Testis (tissue), 3 donors: ENCODE measurements around the gene NAV3. TPM values are rescaled to one million over a fixed set of nuclear protein-coding genes. Genes with fewer than 3 reads are reported as not detected.

Source experiments
- DNase-seq: peaks from one replicate; pipeline ENCODE4 v3.0.0-alpha.2; 2019
- H3K27ac ChIP-seq, 2 donors: fragments of 200-600 bp; sonication (generic); one replicate each; pipeline ENCODE4 v1.5.1; 2019
- H3K27me3 ChIP-seq: fragments of 200-600 bp; sonication (generic); one replicate; pipeline ENCODE4 v1.5.1; 2019
- H3K36me3 ChIP-seq: fragments of 200-600 bp; sonication (generic); one replicate; pipeline ENCODE4 v1.5.1; 2017; ENCODE audit warnings: low read depth; ENCODE audit errors: missing control alignments
- H3K4me1 ChIP-seq: fragments of 200-600 bp; sonication (generic); one replicate; pipeline ENCODE4 v1.5.1; 2019
- H3K4me3 ChIP-seq, 2 donors: fragments of 200-600 bp; sonication (generic); one replicate each; pipeline ENCODE4 v1.5.1; 2017 to 2019
- H3K9me3 ChIP-seq: fragments of 200-600 bp; sonication (generic); one replicate; pipeline ENCODE4 v1.5.1; 2017
- POLR2A ChIP-seq: fragments of 450-650 bp; IDR thresholded peaks from one replicate; pipeline ENCODE4 v1.6.1; 2017; ENCODE audit warnings: antibody characterized with exemption, mild to moderate bottlenecking, moderate library complexity
- WGBS, 2 donors: methylation state at CpG; one replicate each; pipeline ENCODE4 v1.1.5; 2018; 5-methylcytosine and 5-hydroxymethylcytosine counted together
- intact Hi-C: fragments of 100-400 bp; cut with DNase I; formaldehyde crosslinking; loops from one replicate; pipeline ENCODE4 v1.15.1; 2023; ENCODE audit warnings: low total_unique reads
- polyA plus RNA-seq: library from polyadenylated mRNA; stranded (reverse); fragments of 350-450 nt; fragmentation: Illumina TruSeq; extraction: RNeasy Lipid Tissue Mini Kit (QIAGEN cat#74804); gene quantifications from one replicate; pipeline ENCODE4 v1.2.3, GENCODE V29; 2014; ENCODE audit warnings: low read depth, low replicate concordance; ENCODE audit not compliant: insufficient read depth
- total RNA-seq, 2 donors: library from RNA; depleted of rRNA; stranded (reverse); fragments of >200 nt; gene quantifications; one replicate each; pipeline ENCODE4 v1.2.3, GENCODE V29; 2016
- TF ChIP-seq, protein P1 (sequence below), 3 experiments: fragments of 450-650 bp in 2 of 3; fragments of 200-600 bp in 1 of 3; sonication (generic) in 1 of 3; IDR thresholded peaks; one replicate each; pipeline ENCODE4 v1.5.1; 2016 to 2019; ENCODE audit warnings: antibody characterized with exemption in 3 of 3, mild to moderate bottlenecking in 2 of 3, moderate library complexity in 1 of 3

Gene NAV3
- total and polyA plus RNA-seq, 3 donors from 2014 or later, result 6.4 to 21.9 (median 20.0) TPM

DNA sequence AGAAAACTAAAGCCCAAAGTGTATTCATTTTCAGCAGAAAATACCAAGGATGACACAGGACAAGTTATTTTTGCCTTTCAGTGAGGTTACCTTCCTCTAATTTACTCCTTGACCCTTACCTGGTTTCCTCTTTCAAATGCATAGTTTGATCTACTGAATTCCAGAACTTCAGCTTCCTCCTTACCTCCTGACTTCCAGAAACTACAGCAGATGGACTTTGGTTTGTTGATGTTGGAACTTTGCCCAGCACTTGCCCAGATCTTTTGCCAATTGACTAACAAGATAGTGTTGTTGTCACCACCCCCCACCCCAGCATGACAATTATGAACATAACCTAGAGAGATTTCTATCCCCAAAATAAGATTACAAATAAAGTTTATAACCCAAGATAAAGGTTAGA is 63.2 kb downstream of the NAV3 start:
- Histone ChIP-seq H3K4me3 (no peak overlapping the region), H3K27ac (no peak overlapping the region), H3K4me1 (no peaks in the 10 kb centered on the region), H3K9me3 (no peaks in the 10 kb centered on the region), H3K36me3 (no peaks in the 10 kb centered on the region), H3K27me3 (no peaks in the 10 kb centered on the region)
- intact Hi-C loops, result no loop called here
- no peak for TF ChIP-seq POLR2A
- TF ChIP-seq, protein P1, sequence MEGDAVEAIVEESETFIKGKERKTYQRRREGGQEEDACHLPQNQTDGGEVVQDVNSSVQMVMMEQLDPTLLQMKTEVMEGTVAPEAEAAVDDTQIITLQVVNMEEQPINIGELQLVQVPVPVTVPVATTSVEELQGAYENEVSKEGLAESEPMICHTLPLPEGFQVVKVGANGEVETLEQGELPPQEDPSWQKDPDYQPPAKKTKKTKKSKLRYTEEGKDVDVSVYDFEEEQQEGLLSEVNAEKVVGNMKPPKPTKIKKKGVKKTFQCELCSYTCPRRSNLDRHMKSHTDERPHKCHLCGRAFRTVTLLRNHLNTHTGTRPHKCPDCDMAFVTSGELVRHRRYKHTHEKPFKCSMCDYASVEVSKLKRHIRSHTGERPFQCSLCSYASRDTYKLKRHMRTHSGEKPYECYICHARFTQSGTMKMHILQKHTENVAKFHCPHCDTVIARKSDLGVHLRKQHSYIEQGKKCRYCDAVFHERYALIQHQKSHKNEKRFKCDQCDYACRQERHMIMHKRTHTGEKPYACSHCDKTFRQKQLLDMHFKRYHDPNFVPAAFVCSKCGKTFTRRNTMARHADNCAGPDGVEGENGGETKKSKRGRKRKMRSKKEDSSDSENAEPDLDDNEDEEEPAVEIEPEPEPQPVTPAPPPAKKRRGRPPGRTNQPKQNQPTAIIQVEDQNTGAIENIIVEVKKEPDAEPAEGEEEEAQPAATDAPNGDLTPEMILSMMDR (IDR thresholded peaks at IDR 0.05), result no peak
- DNase-seq, result no peak

DNA sequence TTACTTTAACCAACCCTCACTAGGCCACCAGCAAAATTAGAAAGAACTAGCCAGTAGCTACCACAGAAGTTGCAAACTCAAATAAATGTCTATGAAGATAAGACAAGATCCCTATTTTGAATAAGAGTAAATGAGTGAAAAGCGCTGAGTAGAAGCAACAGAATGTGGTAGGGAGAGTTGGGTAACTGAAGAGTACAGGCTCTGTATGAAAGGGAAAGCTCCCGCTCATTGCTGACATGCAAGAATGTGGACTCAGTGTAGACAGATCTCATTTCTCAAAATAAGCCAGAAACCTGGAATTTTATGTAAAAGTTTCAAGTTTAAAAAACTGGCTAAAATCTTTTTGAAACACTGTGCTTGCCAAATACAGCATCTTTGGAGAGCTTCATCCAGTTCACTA is 63.9 kb downstream of the NAV3 start:
- 88 to 92% methylated on average over 2 of the region's 2 CpGs for WGBS, 2 donors
- Histone ChIP-seq H3K36me3 (no peaks in the 10 kb centered on the region), H3K27me3 (no peaks in the 10 kb centered on the region), H3K27ac (no peak overlapping the region), H3K9me3 (no peaks in the 10 kb centered on the region), H3K4me1 (no peaks in the 10 kb centered on the region), H3K4me3 (no peak overlapping the region)
- no peak for DNase-seq
- TF ChIP-seq POLR2A, result no peak
- TF ChIP-seq, protein P1 (IDR thresholded peaks at IDR 0.05), result no peak
- intact Hi-C loops, result no loop called here

DNA sequence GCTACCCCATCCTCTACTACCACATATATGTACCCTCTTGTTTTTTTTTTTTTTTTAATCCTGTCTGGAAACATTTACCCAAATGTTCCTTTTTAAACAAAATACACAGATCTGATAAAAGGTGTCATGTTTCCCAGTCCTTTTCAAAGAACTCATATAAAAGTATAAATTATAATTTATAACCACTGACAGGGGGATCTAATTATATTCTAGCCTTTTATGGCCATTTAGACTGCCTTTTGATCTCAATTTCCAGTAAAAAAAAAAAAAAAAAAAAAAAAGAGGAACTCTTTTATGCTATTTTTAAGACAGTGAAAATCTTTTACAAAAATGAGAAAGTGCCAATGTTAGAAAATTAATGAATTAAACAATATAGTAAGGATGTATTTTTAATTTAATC is 65.0 kb downstream of the NAV3 start:
- DNase-seq, result no peak
- Histone ChIP-seq H3K4me3 (no peak overlapping the region), H3K27me3 (no peaks in the 10 kb centered on the region), H3K9me3 (no peaks in the 10 kb centered on the region), H3K36me3 (no peaks in the 10 kb centered on the region), H3K27ac (no peak overlapping the region), H3K4me1 (no peaks in the 10 kb centered on the region)
- TF ChIP-seq, protein P1 (IDR thresholded peaks at IDR 0.05), result no peak
- no peak for TF ChIP-seq POLR2A
- intact Hi-C loops, result no loop called here

DNA sequence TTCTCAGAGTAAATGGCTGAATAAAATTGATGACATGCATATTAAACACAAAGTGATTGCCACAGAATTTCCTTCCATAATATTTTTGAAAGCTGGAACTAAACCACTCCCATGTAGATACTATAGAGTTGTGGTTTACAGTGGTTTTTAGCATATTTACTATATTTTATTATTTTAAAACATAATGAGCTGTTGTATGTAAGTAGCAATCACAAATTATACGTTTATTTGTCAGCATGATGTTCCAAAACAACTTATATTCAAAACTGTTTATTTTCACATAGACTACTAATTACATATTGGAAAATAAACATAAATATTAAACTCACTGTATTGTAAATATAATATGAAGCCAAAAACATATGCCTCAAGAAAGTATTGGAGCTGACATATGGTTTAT is 77.2 kb downstream of the NAV3 start:
- intact Hi-C loops, result no loop called here
- 79 to 94% methylated on average over 1 of the region's 1 CpG for WGBS, 2 donors
- no peak for TF ChIP-seq POLR2A

DNA sequence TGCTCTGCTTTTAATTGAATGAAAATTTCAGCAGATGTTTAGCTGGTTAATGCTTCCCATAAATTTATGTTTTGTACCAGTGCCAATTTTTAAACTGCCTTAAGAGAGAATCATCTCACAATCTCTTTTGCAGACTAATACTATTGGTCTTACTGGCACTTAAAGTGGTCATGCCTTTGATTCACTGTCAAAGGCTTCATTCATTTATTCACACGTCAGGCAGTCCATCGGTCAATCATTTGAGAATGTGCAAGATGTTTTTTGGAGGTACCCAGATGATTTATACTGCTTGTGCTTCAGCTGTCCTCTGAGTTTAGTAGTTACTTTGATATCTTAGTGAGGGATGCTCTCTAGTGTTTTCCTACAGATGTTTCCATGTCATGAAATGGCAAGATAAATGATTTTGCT is 83.4 kb downstream of the NAV3 start:
- Histone ChIP-seq H3K9me3 (no peaks in the 10 kb centered on the region), H3K27me3 (no peaks in the 10 kb centered on the region), H3K4me1 (no peaks in the 10 kb centered on the region), H3K4me3 (no peak overlapping the region), H3K36me3 (no peaks in the 10 kb centered on the region), H3K27ac (no peak overlapping the region)
- DNase-seq, result no peak
- intact Hi-C loops, result no loop called here
- WGBS, 2 donors, result 54 to 63% methylated on average over 2 of the region's 2 CpGs
- TF ChIP-seq POLR2A, result no peak
- TF ChIP-seq, protein P1 (IDR thresholded peaks at IDR 0.05), result no peak

More for the DNA sequence above, 77.2 kb downstream of the NAV3 start:
- Histone ChIP-seq H3K27ac (no peak overlapping the region), H3K36me3 (no peaks in the 10 kb centered on the region), H3K4me3 (no peak overlapping the region), H3K9me3 (no peaks in the 10 kb centered on the region), H3K27me3 (no peaks in the 10 kb centered on the region), H3K4me1 (no peaks in the 10 kb centered on the region)
- DNase-seq, result no peak
